ENCODE data around the gene ZNF729. TPM values are rescaled to one million over a fixed set of nuclear protein-coding genes. Genes with fewer than 3 reads are reported as not detected.

ZNF729 gene
- polyA plus RNA-seq, 1 experiment: not detected

GRCh38 chr19:22332924-22333323 lies 46.7 kb downstream of the ZNF729 start:
- no peak overlapping the region for H3K4me3 ChIP-seq (ENCODE audit: low read depth, low read length)
- ChIA-PET POLR2A (no interaction called here), CTCF (no interaction called here)
- no peaks in the 10 kb centered on the region for H3K27me3 ChIP-seq (ENCODE audit: control insufficient read depth, insufficient read depth, low read length)
- H3K27ac ChIP-seq (ENCODE audit: low read depth, low read length): no peak overlapping the region
- no peak for TF ChIP-seq CTCF (IDR thresholded peaks at IDR 0.05; ENCODE audit: low read depth, low read length)
- no peak for DNase-seq (ENCODE audit: low read depth, low spot score)
- H3K9me3 ChIP-seq (ENCODE audit: control insufficient read depth, insufficient read depth, low read length): peaks cover 29% of the 10 kb centered on the region; the same call in 1 of the 2 replicates

- CTCF ChIA-PET: no interaction called here
- H3K27ac ChIP-seq (ENCODE audit: low read depth, low read length): no peak overlapping the region
- H3K9me3 ChIP-seq (ENCODE audit: control insufficient read depth, insufficient read depth, low read length): peaks cover 21% of the 10 kb centered on the region; the same call in 1 of the 2 replicates
- DNase-seq (ENCODE audit: low read depth, low spot score): no peak
- H3K27me3 ChIP-seq (ENCODE audit: control insufficient read depth, insufficient read depth, low read length): no peaks in the 10 kb centered on the region
- no peak for TF ChIP-seq CTCF (IDR thresholded peaks at IDR 0.05; ENCODE audit: low read depth, low read length)
- POLR2A ChIA-PET: no interaction called here
- no peak overlapping the region for H3K4me3 ChIP-seq (ENCODE audit: low read depth, low read length)
Observed at GRCh38 chr19:22335716-22336115, 49.5 kb downstream of the ZNF729 start.

- ChIA-PET POLR2A (no interaction called here), CTCF (no interaction called here)
- no peak overlapping the region for H3K27ac ChIP-seq (ENCODE audit: low read depth, low read length)
- TF ChIP-seq CTCF (IDR thresholded peaks at IDR 0.05; ENCODE audit: low read depth, low read length): no peak
- no peak overlapping the region for H3K4me3 ChIP-seq (ENCODE audit: low read depth, low read length)
- peaks cover 24% of the 10 kb centered on the region for H3K9me3 ChIP-seq (ENCODE audit: control insufficient read depth, insufficient read depth, low read length)
- no peaks in the 10 kb centered on the region for H3K27me3 ChIP-seq (ENCODE audit: control insufficient read depth, insufficient read depth, low read length)
- no peak for DNase-seq (ENCODE audit: low read depth, low spot score)
Observed at GRCh38 chr19:22354665-22355064, 68.4 kb downstream of the ZNF729 start.

Small RNA genes lying within 50 kb of the gene (small RNA-seq; reads per million reads assigned to genes)
- gene AC011494.1 (ENCODE audit: insufficient read length, low read depth): not detected

Other genes with a start within 250 kb of the ZNF729 start
- 0.10 and 0.21 TPM in 2 replicates for gene ZNF257, start 234.0 kb upstream of the ZNF729 start, polyA plus RNA-seq (2011; rRNA removed)
- not detected in 2 replicates for gene ZNF676, start 89.5 kb upstream of the ZNF729 start, polyA plus RNA-seq (2011; rRNA removed)
- gene ZNF98, start 135.9 kb downstream of the ZNF729 start, polyA plus RNA-seq (2011; rRNA removed): not detected in 2 replicates

Measured in AG04450 (cell line).